HEK293 (cell line): ENCODE results near the gene GDAP2.

Experiments
- CTCF ChIP-seq: fragments of 450-650 bp; formaldehyde crosslinking; IDR thresholded peaks from 2 replicates; pipeline ENCODE4 v1.5.1; 2016; ENCODE audit warnings: missing biosample characterization, missing genetic modification characterization
- YY1 ChIP-seq: fragments of 450-650 bp; formaldehyde crosslinking; IDR thresholded peaks from 2 replicates; pipeline ENCODE4 v1.5.1; 2018; ENCODE audit warnings: missing biosample characterization, missing genetic modification characterization
- ZNF302 ChIP-seq: fragments of 450-650 bp; formaldehyde crosslinking; IDR thresholded peaks from 2 replicates; pipeline ENCODE4 v1.5.1; 2016; ENCODE audit warnings: missing biosample characterization, missing genetic modification characterization, low read depth
- ZNF701 ChIP-seq: fragments of 450-650 bp; formaldehyde crosslinking; IDR thresholded peaks from 2 replicates; pipeline ENCODE4 v1.5.1; 2016; ENCODE audit warnings: missing biosample characterization, missing genetic modification characterization

- TF ChIP-seq CTCF (tag by site-specific recombination) (no peak), ZNF302 (no peak), YY1 (tag by site-specific recombination) (no peak), ZNF701 (tag by site-specific recombination) (no peak)
Observed at GRCh38 chr1:117824616-117825015, 104.8 kb downstream of the GDAP2 start.
